ENCODE data around the gene SH2D3A. TPM values are rescaled to one million over a fixed set of nuclear protein-coding genes. Genes with fewer than 3 reads are reported as not detected.
A peak's percentile ranks its signal among the peaks of the same experiment; 100 is the strongest.
"Not testable (repeated sequence)": the region's sequence is repeated elsewhere in the genome, so short reads cannot be mapped to it uniquely, and the experiment has no call there.

The SH2D3A gene
- total and polyA plus RNA-seq, 9 donors, result 0.18 to 18.3 (median 1.5) TPM; not detected in 1

GRCh38 chr19:6711078-6711361, 56.2 kb downstream of the SH2D3A start:
- DNase-seq, result no peak
- H3K4me1 ChIP-seq (ENCODE audit: insufficient read depth), result no peaks in the 10 kb centered on the region
- H3K27me3 ChIP-seq, result no peaks in the 10 kb centered on the region
- 55 to 75% (median 57%) methylated on average over 9 of the region's 9 CpGs for WGBS, 3 donors
- H3K36me3 ChIP-seq, result no peaks in the 10 kb centered on the region
- intact Hi-C loops (cut with DNase I), result no loop called here
- no peak overlapping the region for H3K27ac ChIP-seq
- no peak for TF ChIP-seq POLR2A (IDR thresholded peaks at IDR 0.05)
- no peak for TF ChIP-seq CTCF (IDR thresholded peaks at IDR 0.05)
- TF ChIP-seq EP300 (IDR thresholded peaks at IDR 0.05), result no peak
- no peaks in the 10 kb centered on the region for H3K9me3 ChIP-seq
- H3K4me3 ChIP-seq, result no peak overlapping the region

GRCh38 chr19:6710273-6711077, 56.8 kb downstream of the SH2D3A start:
- Histone ChIP-seq H3K36me3 (no peaks in the 10 kb centered on the region), H3K4me1 (ENCODE audit: insufficient read depth) (no peaks in the 10 kb centered on the region), H3K4me3 (no peak overlapping the region), H3K27ac (no peak overlapping the region), H3K9me3 (no peaks in the 10 kb centered on the region), H3K27me3 (no peaks in the 10 kb centered on the region)
- TF ChIP-seq POLR2A (IDR thresholded peaks at IDR 0.05) (no peak), CTCF (IDR thresholded peaks at IDR 0.05) (no peak), EP300 (IDR thresholded peaks at IDR 0.05) (no peak)
- intact Hi-C loops (cut with DNase I), result no loop called here
- DNase-seq, result peak in 1 of 5 donors; percentile 25
- 29 to 37% (median 33%) methylated on average over 30 of the region's 30 CpGs for WGBS, 3 donors

GRCh38 chr19:6709549-6709948, 57.7 kb downstream of the SH2D3A start:
- no peak overlapping the region for H3K4me3 ChIP-seq
- no peaks in the 10 kb centered on the region for H3K36me3 ChIP-seq
- WGBS, 3 donors, result 43 to 46% (median 44%) methylated on average over 14 of the region's 14 CpGs
- no peak for TF ChIP-seq POLR2A (IDR thresholded peaks at IDR 0.05)
- TF ChIP-seq CTCF (IDR thresholded peaks at IDR 0.05), result no peak
- TF ChIP-seq EP300 (IDR thresholded peaks at IDR 0.05), result no peak
- H3K9me3 ChIP-seq, result no peaks in the 10 kb centered on the region
- H3K27me3 ChIP-seq, result no peaks in the 10 kb centered on the region
- no peaks in the 10 kb centered on the region for H3K4me1 ChIP-seq (ENCODE audit: insufficient read depth)
- H3K27ac ChIP-seq, result no peak overlapping the region
- intact Hi-C loops (cut with DNase I), result loop anchor here in 1 of 4 donors (10.0 kb wide), 1 partner anchor 45 kb away; no protein-coding TSS in a partner anchor
- DNase-seq, result peak in 1 of 5 donors; percentile 11

- WGBS, 3 donors, result 81 to 86% (median 84%) methylated on average over 12 of the region's 12 CpGs
- H3K36me3 ChIP-seq; H3K27me3 ChIP-seq; H3K9me3 ChIP-seq; H3K4me3 ChIP-seq; H3K27ac ChIP-seq; H3K4me1 ChIP-seq (ENCODE audit: insufficient read depth): not testable (repeated sequence)
- DNase-seq, result peak in 1 of 5 donors; percentile 6
- intact Hi-C loops (cut with DNase I), result loop anchor here in 1 of 4 donors (10.0 kb wide), 1 partner anchor 46 kb away; no protein-coding TSS in a partner anchor
These were observed 58.3 kb downstream of the SH2D3A start for GRCh38 chr19:6708913-6709312.

GRCh38 chr19:6708346-6708745, 58.9 kb downstream of the SH2D3A start:
- Histone ChIP-seq H3K9me3 (no peaks in the 10 kb centered on the region), H3K36me3 (no peaks in the 10 kb centered on the region), H3K27me3 (no peaks in the 10 kb centered on the region), H3K4me1 (ENCODE audit: insufficient read depth) (no peaks in the 10 kb centered on the region), H3K27ac (no peak overlapping the region), H3K4me3 (no peak overlapping the region)
- DNase-seq, result no peak
- no peak for TF ChIP-seq CTCF (IDR thresholded peaks at IDR 0.05)
- intact Hi-C loops (cut with DNase I), result loop anchor here in 1 of 4 donors (10.0 kb wide), 1 partner anchor 46 kb away; no protein-coding TSS in a partner anchor
- WGBS, 3 donors, result 88 to 94% (median 88%) methylated on average over 3 of the region's 3 CpGs

All from ovary (tissue), 9 donors.